ENCODE results near the gene MSI2.

The MSI2 gene

GRCh38 chr17:57720386-57721035, 464.2 kb downstream of the MSI2 start:
- Histone ChIP-seq H3K9me3 (no peaks in the 10 kb centered on the region), H3K4me3 (no peak overlapping the region), H3K27me3 (ENCODE audit: low read depth) (peaks cover 18% of the 10 kb centered on the region; the same call in 1 of the 2 replicates), H3K36me3 (replicated peaks) (no peaks in the 10 kb centered on the region), H3K4me1 (no peaks in the 10 kb centered on the region)
- DNase-seq (ENCODE audit: low spot score in 2 of 2): no peak
- in situ Hi-C loops (cut with MboI; ENCODE audit: low sequenced_read_pairs): no loop called here

- Histone ChIP-seq H3K4me3 (no peak overlapping the region), H3K4me1 (no peaks in the 10 kb centered on the region), H3K9me3 (no peaks in the 10 kb centered on the region), H3K27me3 (ENCODE audit: low read depth) (peaks cover 18% of the 10 kb centered on the region; the same call in 1 of the 2 replicates), H3K36me3 (replicated peaks) (no peaks in the 10 kb centered on the region)
- in situ Hi-C loops (cut with MboI; ENCODE audit: low sequenced_read_pairs): no loop called here
- DNase-seq (ENCODE audit: low spot score in 2 of 2): no peak
Observed at GRCh38 chr17:57721967-57722703, 465.8 kb downstream of the MSI2 start.

GRCh38 chr17:57722704-57723043, 466.4 kb downstream of the MSI2 start:
- Histone ChIP-seq H3K4me1 (no peaks in the 10 kb centered on the region), H3K36me3 (replicated peaks) (no peaks in the 10 kb centered on the region), H3K27me3 (ENCODE audit: low read depth) (peaks cover 15% of the 10 kb centered on the region; the same call in 1 of the 2 replicates), H3K9me3 (no peaks in the 10 kb centered on the region), H3K4me3 (no peak overlapping the region)
- no peak for DNase-seq (ENCODE audit: low spot score in 2 of 2)
- in situ Hi-C loops (cut with MboI; ENCODE audit: low sequenced_read_pairs): no loop called here

GRCh38 chr17:57723427-57724025, 467.2 kb downstream of the MSI2 start:
- H3K4me3 ChIP-seq: no peak overlapping the region
- DNase-seq (ENCODE audit: low spot score in 2 of 2): no peak

GRCh38 chr17:57724026-57724728, 467.9 kb downstream of the MSI2 start:
- H3K36me3 ChIP-seq (replicated peaks): no peaks in the 10 kb centered on the region
- peaks cover 5% of the 10 kb centered on the region; the same call in 1 of the 2 replicates for H3K27me3 ChIP-seq (ENCODE audit: low read depth)
- DNase-seq (ENCODE audit: low spot score in 2 of 2): no peak
- no peak overlapping the region for H3K4me3 ChIP-seq
- in situ Hi-C loops (cut with MboI; ENCODE audit: low sequenced_read_pairs): no loop called here
- no peaks in the 10 kb centered on the region for H3K4me1 ChIP-seq
- H3K9me3 ChIP-seq: no peaks in the 10 kb centered on the region

More at GRCh38 chr17:57723427-57724025, 467.2 kb downstream of the MSI2 start:
- Histone ChIP-seq H3K4me1 (no peaks in the 10 kb centered on the region), H3K36me3 (replicated peaks) (no peaks in the 10 kb centered on the region), H3K27me3 (ENCODE audit: low read depth) (peaks cover 11% of the 10 kb centered on the region; the same call in 1 of the 2 replicates), H3K9me3 (no peaks in the 10 kb centered on the region)
- in situ Hi-C loops (cut with MboI; ENCODE audit: low sequenced_read_pairs): no loop called here

- no peak for DNase-seq (ENCODE audit: low spot score in 2 of 2)
- in situ Hi-C loops (cut with MboI; ENCODE audit: low sequenced_read_pairs): no loop called here
- H3K36me3 ChIP-seq (replicated peaks): no peaks in the 10 kb centered on the region
- H3K27me3 ChIP-seq (ENCODE audit: low read depth): no peaks in the 10 kb centered on the region
- H3K4me3 ChIP-seq: no peak overlapping the region
- no peaks in the 10 kb centered on the region for H3K4me1 ChIP-seq
- no peaks in the 10 kb centered on the region for H3K9me3 ChIP-seq
Observed at GRCh38 chr17:57724729-57725125, 468.4 kb downstream of the MSI2 start.

GRCh38 chr17:57726213-57726790, 470.0 kb downstream of the MSI2 start:
- H3K36me3 ChIP-seq (replicated peaks): no peaks in the 10 kb centered on the region
- no peaks in the 10 kb centered on the region for H3K9me3 ChIP-seq
- H3K4me3 ChIP-seq: no peak overlapping the region
- H3K27me3 ChIP-seq (ENCODE audit: low read depth): no peaks in the 10 kb centered on the region
- in situ Hi-C loops (cut with MboI; ENCODE audit: low sequenced_read_pairs): no loop called here
- DNase-seq (ENCODE audit: low spot score in 2 of 2): no peak
- H3K4me1 ChIP-seq: no peaks in the 10 kb centered on the region

GRCh38 chr17:57726838-57727237, 470.5 kb downstream of the MSI2 start:
- H3K9me3 ChIP-seq: no peaks in the 10 kb centered on the region
- H3K27me3 ChIP-seq (ENCODE audit: low read depth): no peaks in the 10 kb centered on the region
- H3K4me1 ChIP-seq: no peaks in the 10 kb centered on the region
- no peak for DNase-seq (ENCODE audit: low spot score in 2 of 2)
- H3K36me3 ChIP-seq (replicated peaks): no peaks in the 10 kb centered on the region
- no peak overlapping the region for H3K4me3 ChIP-seq
- in situ Hi-C loops (cut with MboI; ENCODE audit: low sequenced_read_pairs): no loop called here

- no peak overlapping the region for H3K4me3 ChIP-seq
- no peaks in the 10 kb centered on the region for H3K4me1 ChIP-seq
- no peaks in the 10 kb centered on the region for H3K9me3 ChIP-seq
- no peaks in the 10 kb centered on the region for H3K27me3 ChIP-seq (ENCODE audit: low read depth)
- in situ Hi-C loops (cut with MboI; ENCODE audit: low sequenced_read_pairs): no loop called here
- no peaks in the 10 kb centered on the region for H3K36me3 ChIP-seq (replicated peaks)
- DNase-seq (ENCODE audit: low spot score in 2 of 2): no peak
Observed at GRCh38 chr17:57727630-57728175, 471.4 kb downstream of the MSI2 start.

- Histone ChIP-seq H3K36me3 (replicated peaks) (no peaks in the 10 kb centered on the region), H3K4me3 (no peak overlapping the region), H3K27me3 (ENCODE audit: low read depth) (peaks cover 5% of the 10 kb centered on the region; the same call in 1 of the 2 replicates), H3K9me3 (no peaks in the 10 kb centered on the region), H3K4me1 (no peaks in the 10 kb centered on the region)
- DNase-seq (ENCODE audit: low spot score in 2 of 2): no peak
- in situ Hi-C loops (cut with MboI; ENCODE audit: low sequenced_read_pairs): loop anchor here (10.0 kb wide), 1 partner anchor 495 kb away; no protein-coding TSS in a partner anchor
Observed at GRCh38 chr17:57730026-57730701, 473.8 kb downstream of the MSI2 start.

- no peaks in the 10 kb centered on the region for H3K9me3 ChIP-seq
- H3K36me3 ChIP-seq (replicated peaks): no peaks in the 10 kb centered on the region
- DNase-seq (ENCODE audit: low spot score in 2 of 2): no peak
- no peak overlapping the region for H3K4me3 ChIP-seq
- H3K27me3 ChIP-seq (ENCODE audit: low read depth): peaks cover 5% of the 10 kb centered on the region; the same call in 1 of the 2 replicates
- H3K4me1 ChIP-seq: no peaks in the 10 kb centered on the region
- in situ Hi-C loops (cut with MboI; ENCODE audit: low sequenced_read_pairs): loop anchor here (10.0 kb wide), 1 partner anchor 497 kb away; no protein-coding TSS in a partner anchor
Observed at GRCh38 chr17:57732062-57732461, 475.7 kb downstream of the MSI2 start.

GRCh38 chr17:57733085-57733484, 476.8 kb downstream of the MSI2 start:
- Histone ChIP-seq H3K4me3 (no peak overlapping the region), H3K4me1 (no peaks in the 10 kb centered on the region), H3K36me3 (replicated peaks) (no peaks in the 10 kb centered on the region), H3K27me3 (ENCODE audit: low read depth) (peaks cover 5% of the 10 kb centered on the region; the same call in 1 of the 2 replicates), H3K9me3 (no peaks in the 10 kb centered on the region)
- DNase-seq (ENCODE audit: low spot score in 2 of 2): no peak
- in situ Hi-C loops (cut with MboI; ENCODE audit: low sequenced_read_pairs): loop anchor here (10.0 kb wide), 1 partner anchor 498 kb away; no protein-coding TSS in a partner anchor
